ENCODE measurements around the gene TMEM86B. TPM values are rescaled to one million over a fixed set of nuclear protein-coding genes. Genes with fewer than 3 reads are reported as not detected.
"Not testable (repeated sequence)": the region's sequence is repeated elsewhere in the genome, so short reads cannot be mapped to it uniquely, and the experiment has no call there.

The TMEM86B gene
- total RNA-seq, 1 experiment from 2014 or later = 1.8 TPM

DNA sequence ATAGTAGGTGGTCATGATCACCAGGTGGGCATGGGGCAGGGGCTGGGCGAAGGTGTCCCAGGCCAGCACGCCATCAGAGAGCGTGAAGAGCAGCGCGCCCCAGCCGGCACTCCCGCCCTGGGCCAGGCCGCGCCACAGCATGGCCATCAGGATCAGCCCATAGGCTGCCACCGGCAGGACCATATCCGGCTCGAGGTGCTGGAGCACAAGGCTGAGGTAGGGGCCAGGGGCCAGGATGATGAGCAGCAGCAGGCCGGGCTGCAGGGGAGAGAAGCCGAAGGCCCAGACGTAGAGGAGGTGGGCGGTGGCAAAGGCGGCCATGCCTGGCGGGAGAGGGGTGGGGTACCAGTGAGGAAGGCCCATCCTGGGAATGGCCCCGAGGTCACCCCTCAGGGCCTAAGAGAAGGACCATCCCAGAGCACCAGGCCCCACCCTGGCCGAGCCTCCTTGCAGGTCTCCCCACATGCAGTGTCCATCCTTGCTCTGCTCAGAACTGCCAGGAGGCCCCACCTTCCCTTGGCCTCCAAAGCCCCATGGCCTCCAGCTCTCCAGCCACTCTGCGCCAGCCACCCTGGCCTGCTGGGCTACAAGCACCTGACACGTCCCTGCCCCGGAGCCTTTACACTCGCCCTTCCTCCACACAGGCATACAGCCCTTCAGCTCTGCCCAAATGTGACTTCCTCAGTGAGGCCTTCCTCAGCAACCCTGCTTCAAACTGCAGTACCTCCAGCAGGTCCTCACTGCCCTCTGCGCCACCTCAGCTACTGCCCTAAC lies 1.1 kb downstream of the TMEM86B start:
- Histone ChIP-seq H3K4me3 (no peak overlapping the region), H3K9me3 (replicated peaks) (no peaks in the 10 kb centered on the region), H3K4me1 (replicated peaks) (no peaks in the 10 kb centered on the region), H3K36me3 (peaks cover 45% of the 10 kb centered on the region), H3K27me3 (replicated peaks) (no peaks in the 10 kb centered on the region), H3K27ac (no peak overlapping the region)
- DNase-seq (ENCODE audit: low read depth in 1 of 2, low spot score in 2 of 2) = peak in 1 of 2 experiments; percentile 41

DNA sequence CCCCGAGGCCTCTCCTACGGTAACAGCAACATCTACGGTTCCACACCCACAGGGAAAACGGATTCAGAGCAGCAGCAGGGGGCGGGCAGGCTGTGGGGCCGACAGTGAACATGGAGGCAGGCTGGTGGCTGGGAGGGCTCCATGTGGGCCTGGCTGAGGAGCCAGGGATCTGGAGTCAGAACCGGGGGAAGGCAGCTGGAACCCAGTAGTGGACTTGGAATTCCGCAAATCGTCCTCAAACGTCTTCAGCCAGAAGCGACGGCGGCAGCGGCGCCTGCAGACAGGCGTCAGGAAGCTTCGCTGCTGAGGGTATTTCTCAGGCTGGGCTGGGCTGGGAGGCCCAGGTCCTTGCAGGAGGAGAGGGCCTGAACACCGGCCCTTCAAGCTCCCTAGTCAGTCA lies 1.8 kb downstream of the TMEM86B start:
- DNase-seq (ENCODE audit: low read depth in 1 of 2, low spot score in 2 of 2) = no peak
- H3K27ac ChIP-seq = no peak overlapping the region
- H3K27me3 ChIP-seq (replicated peaks) = no peaks in the 10 kb centered on the region

DNA sequence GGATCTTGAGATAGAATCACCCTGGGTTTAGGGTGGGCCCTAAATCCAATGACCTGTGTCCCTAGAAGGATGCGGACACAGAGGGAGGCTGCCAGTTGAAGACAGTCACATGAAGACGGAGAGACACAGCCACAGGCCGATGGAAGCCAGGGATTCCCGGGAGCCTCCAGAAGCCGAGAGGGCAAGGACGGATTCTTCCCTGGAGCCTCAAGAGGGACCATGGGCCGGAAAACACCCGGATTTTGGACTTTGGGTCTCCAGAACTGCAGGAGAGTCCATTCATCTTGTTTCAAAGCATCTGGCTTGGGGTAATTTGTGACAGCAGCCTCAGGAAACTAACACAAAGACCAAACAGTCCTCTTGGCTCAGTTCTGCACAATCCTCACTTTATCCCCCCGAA lies 2.3 kb downstream of the TMEM86B start:
- no peaks in the 10 kb centered on the region for H3K27me3 ChIP-seq (replicated peaks)
- no peak overlapping the region for H3K27ac ChIP-seq
- H3K36me3 ChIP-seq = peaks cover 34% of the 10 kb centered on the region
- DNase-seq (ENCODE audit: low read depth in 1 of 2, low spot score in 2 of 2) = peak in 1 of 2 experiments; percentile 36
- H3K4me1 ChIP-seq (replicated peaks) = no peaks in the 10 kb centered on the region
- H3K9me3 ChIP-seq (replicated peaks) = no peaks in the 10 kb centered on the region
- H3K4me3 ChIP-seq = no peak overlapping the region

More for the DNA sequence above, 1.8 kb downstream of the TMEM86B start:
- Histone ChIP-seq H3K9me3 (replicated peaks) (no peaks in the 10 kb centered on the region), H3K4me3 (no peak overlapping the region), H3K4me1 (replicated peaks) (no peaks in the 10 kb centered on the region), H3K36me3 (peaks cover 39% of the 10 kb centered on the region)

DNA sequence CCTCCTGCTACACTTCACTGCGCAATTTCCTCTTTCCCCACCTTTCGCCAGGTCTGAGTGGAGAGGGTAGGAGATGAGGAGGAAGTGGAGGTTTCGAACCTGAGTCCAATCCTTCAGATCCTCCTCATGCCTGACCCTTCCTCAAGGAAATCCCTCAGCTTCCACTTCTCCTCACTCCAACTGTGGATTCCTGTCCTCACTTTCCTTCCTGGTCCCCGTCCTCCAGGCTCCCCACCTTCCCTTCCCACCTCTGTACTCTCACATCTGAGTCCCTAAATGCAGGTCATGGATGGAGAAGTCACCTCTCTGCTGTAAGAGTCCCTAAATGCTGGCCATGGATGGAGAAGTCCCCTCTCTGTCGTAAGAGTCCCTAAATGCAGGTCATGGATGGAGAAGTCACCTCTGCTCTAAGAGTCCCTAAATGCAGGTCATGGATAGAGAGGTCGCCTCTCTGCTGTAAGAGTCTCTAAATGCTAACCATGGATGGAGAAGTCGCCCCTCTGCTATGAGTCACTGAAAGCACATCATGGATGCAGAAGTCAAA lies 3.1 kb downstream of the TMEM86B start:
- Histone ChIP-seq H3K4me3 (no peak overlapping the region), H3K4me1 (replicated peaks) (no peaks in the 10 kb centered on the region), H3K9me3 (replicated peaks) (no peaks in the 10 kb centered on the region), H3K27me3 (replicated peaks) (no peaks in the 10 kb centered on the region), H3K27ac (no peak overlapping the region), H3K36me3 (peaks cover 28% of the 10 kb centered on the region)
- no peak for DNase-seq (ENCODE audit: low read depth in 1 of 2, low spot score in 2 of 2)

DNA sequence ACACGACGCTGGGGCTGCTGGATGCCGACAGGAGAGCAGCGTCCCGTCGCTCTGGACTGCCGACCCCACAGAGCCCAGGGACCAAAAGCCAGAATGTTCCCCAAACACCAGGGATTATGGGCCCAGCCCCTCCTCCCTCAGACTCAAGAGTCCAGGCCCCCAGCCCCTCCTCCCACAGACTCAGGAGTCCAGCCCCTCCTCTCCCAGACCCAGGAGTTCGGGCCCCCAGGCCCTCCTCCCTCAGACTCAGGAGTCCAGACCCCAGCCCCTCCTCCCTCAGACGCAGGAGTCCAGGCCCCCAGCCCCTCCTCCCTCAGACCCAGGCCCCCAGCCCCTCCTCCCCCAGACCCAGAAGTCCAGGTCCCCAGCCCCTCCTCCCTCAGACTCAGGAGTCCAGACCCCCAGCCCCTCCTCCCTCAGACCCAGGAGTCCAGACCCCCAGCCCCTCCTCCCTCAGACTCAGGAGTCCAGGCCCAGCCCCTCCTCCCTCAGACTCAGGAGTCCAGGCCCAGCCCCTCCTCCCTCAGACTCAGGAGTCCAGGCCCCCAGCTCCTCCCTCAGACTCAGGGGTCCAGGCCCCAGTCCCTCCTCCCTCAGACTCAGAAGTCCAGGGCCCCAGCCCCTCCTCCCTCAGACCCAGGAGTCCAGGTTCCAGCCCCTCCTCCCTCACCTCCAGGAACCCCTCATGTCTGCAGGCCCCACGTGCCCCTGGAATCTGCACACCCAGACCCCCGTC lies 3.7 kb downstream of the TMEM86B start:
- peak in 1 of 2 experiments; percentile 40 for DNase-seq (ENCODE audit: low read depth in 1 of 2, low spot score in 2 of 2)
- not testable (repeated sequence) for H3K4me1 ChIP-seq (replicated peaks); H3K4me3 ChIP-seq; H3K9me3 ChIP-seq (replicated peaks); H3K27ac ChIP-seq; H3K27me3 ChIP-seq (replicated peaks)
- peaks cover 26% of the 10 kb centered on the region for H3K36me3 ChIP-seq

DNA sequence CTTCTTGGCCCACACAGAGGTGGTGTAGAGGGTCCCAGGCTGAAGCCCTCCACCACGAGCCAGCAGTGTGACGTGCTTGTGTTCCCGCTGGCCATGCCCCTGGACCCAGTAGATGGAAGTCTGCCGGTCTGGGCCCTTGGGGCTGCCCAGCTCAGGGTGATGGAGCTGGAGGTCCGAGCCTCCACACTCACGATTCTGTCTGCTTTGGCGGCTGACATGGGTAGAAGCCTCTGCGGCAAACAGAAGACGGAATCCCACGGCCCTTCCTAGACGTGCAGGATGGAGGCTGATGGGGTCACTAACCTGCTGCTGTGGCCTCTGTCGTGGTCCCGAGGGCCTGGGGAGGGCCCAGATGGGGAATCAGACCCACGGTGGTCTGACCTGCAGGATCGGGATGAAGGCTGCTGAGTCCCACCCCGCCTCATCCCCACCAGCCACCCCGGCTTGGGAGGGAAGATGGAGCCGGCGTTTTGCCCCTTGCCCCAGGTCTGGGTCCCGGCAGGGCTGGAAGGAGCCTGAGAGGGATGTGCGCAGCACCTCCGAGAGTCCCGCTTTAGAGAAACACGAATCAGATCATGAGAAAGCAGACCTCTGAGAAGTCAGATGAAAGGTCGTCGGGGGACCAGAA lies 4.4 kb downstream of the TMEM86B start:
- DNase-seq (ENCODE audit: low read depth in 1 of 2, low spot score in 2 of 2) = peak in 1 of 2 experiments; percentile 38
- H3K4me3 ChIP-seq = no peak overlapping the region

DNA sequence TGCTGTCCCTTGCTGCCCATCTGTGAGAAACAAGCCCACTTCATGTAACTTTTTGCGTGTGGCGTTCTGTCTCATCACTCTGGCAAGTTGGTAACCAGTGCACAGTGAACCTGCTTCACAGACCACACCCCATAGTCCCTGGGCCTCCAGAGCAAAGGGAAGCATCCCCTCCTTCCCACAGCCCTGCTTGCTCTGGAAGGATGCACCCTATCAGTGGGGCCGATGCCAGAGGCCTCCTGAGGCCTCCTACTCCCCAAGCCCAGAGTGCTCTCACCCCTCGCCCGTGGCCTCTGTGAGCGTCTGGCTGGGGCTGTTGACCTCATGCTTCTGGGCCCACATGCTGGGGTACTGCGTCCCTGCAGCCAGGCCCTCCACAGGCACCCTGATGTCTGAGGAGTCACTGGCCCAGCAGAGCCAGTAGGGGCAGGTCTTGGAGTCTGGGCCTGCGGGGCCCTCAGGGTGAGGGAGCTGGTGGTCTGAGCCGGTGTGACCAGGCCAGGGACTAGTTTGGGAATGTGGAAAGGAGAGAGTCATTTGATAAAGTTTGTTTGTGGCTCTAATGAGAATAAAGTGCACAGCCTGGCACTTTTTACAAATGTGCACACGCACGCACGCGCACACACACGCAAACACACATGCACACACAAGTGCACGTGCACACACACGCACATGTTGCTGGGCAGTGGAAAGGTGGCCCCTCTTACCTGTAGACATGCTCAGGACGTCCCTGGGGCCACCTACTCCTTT lies 5.1 kb downstream of the TMEM86B start:
- no peaks in the 10 kb centered on the region for H3K9me3 ChIP-seq (replicated peaks)
- H3K27ac ChIP-seq = no peak overlapping the region
- peak in 1 of 2 experiments; percentile 35 for DNase-seq (ENCODE audit: low read depth in 1 of 2, low spot score in 2 of 2)
- no peaks in the 10 kb centered on the region for H3K27me3 ChIP-seq (replicated peaks)
- peaks cover 14% of the 10 kb centered on the region for H3K36me3 ChIP-seq
- H3K4me3 ChIP-seq = no peak overlapping the region
- no peaks in the 10 kb centered on the region for H3K4me1 ChIP-seq (replicated peaks)

More for the DNA sequence above, 4.4 kb downstream of the TMEM86B start:
- H3K4me1 ChIP-seq (replicated peaks) = no peaks in the 10 kb centered on the region
- H3K9me3 ChIP-seq (replicated peaks) = no peaks in the 10 kb centered on the region
- H3K27ac ChIP-seq = no peak overlapping the region
- H3K27me3 ChIP-seq (replicated peaks) = no peaks in the 10 kb centered on the region
- H3K36me3 ChIP-seq = peaks cover 21% of the 10 kb centered on the region

DNA sequence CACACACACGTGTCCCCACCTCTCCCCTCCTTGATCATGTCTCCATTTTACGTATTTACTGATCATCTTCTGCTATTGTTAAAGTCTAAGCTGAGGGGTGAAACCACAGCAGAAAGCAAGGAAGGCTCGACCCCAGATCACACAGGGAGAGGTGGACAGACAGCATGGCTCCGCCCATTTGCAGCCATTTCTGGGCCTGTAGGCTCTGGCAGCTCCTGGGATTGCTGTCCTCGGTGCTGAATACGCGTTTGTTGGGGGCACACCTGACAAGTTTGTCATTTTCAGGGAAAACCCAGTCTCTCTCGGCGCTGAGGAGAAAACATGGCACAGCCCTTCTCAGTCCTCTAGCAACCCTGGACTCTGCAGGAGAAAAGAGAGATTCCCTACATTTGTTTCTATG lies 8.0 kb downstream of the TMEM86B start:
- Histone ChIP-seq H3K36me3 (no peaks in the 10 kb centered on the region), H3K9me3 (replicated peaks) (no peaks in the 10 kb centered on the region), H3K27me3 (replicated peaks) (no peaks in the 10 kb centered on the region), H3K4me1 (replicated peaks) (peaks cover 17% of the 10 kb centered on the region), H3K27ac (no peak overlapping the region), H3K4me3 (no peak overlapping the region)
- no peak for DNase-seq (ENCODE audit: low read depth in 1 of 2, low spot score in 2 of 2)

DNA sequence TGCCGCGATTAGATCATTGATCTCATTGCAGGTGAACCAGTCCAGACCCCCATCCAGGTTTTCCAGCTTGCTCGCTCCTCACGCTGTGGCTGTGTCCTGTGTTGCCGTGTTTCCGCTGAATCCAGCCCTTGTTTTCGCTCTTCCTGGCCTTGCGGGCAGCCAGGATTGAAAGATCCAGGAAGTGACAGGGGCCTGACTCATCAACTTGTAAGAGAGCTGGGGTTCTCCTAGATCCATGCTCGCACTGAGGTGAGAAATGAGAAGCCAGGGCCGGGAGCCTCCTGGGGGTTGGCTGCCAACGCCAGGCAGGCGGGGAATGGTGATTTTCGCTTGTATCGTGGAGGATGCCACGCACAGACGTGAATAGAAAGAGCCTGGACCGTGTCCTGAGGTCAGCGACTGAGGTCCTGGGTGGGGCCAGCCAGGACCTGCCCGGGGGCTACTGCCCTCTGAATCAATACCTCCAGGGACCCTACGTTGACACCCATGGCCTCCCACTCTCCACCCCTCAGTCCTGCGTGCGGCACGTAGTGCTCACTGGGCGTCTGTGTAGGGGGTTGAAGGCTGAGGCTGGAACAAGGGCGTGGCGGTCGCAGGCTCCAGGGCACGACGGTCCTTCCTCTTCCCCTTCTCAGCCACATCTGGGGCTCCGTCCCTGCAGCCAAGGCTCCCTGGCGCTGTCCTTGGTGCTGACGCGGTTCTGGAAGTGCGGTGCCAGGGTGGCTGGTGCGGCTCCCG lies 11.9 kb downstream of the TMEM86B start:
- no peaks in the 10 kb centered on the region for H3K9me3 ChIP-seq (replicated peaks)
- no peaks in the 10 kb centered on the region for H3K27me3 ChIP-seq (replicated peaks)
- H3K4me3 ChIP-seq = peak overlapping the region; percentile 38
- H3K27ac ChIP-seq = peak overlapping the region; percentile 57
- DNase-seq (ENCODE audit: low read depth in 1 of 2, low spot score in 2 of 2) = peak; percentile 92 to 97
- no peaks in the 10 kb centered on the region for H3K36me3 ChIP-seq
- H3K4me1 ChIP-seq (replicated peaks) = peaks cover 17% of the 10 kb centered on the region

DNA sequence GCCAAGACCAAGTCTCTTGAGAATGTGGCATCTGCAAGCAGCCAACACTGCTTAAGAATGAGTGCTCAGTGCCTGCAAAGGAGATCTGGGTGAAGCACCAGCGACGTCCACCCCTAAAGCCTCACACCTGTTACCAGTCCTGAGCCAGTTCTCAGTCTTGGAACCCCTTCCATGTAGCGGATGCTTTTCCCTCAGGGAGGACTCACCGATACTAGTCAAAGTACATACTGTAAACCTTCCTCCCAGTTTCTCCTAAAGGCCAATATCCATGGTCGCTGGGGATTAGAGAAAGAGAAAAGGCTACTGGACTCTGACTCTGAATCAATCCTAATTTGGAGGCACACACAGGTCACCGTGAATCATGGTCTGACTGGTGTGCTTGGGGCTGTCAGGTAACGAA lies 15.0 kb downstream of the TMEM86B start:
- no peak overlapping the region for H3K27ac ChIP-seq
- no peaks in the 10 kb centered on the region for H3K27me3 ChIP-seq (replicated peaks)
- H3K9me3 ChIP-seq (replicated peaks) = no peaks in the 10 kb centered on the region
- no peak overlapping the region for H3K4me3 ChIP-seq
- peaks cover 41% of the 10 kb centered on the region for H3K4me1 ChIP-seq (replicated peaks)
- DNase-seq (ENCODE audit: low read depth in 1 of 2, low spot score in 2 of 2) = no peak
- no peaks in the 10 kb centered on the region for H3K36me3 ChIP-seq

DNA sequence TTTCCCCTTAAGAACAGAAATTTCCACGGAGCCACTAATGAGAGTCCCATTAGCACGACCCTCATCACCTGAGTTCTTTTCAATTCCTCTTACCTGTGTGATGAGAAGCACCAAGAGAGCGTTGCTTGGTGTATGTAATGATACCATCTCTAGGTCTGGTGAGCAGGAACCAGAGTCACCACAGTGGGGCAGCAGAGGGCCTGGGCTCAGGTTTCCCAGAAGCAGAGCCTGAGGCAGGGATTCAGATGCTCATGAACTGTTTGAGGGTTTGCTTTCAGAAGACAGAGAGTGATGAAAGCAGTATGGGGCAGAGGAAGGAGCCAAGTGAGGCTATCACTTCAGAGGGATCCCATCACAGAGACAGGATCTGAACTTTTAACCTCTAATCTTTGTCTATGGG lies 16.1 kb downstream of the TMEM86B start:
- Histone ChIP-seq H3K4me1 (replicated peaks) (peaks cover 38% of the 10 kb centered on the region), H3K9me3 (replicated peaks) (no peaks in the 10 kb centered on the region), H3K36me3 (no peaks in the 10 kb centered on the region), H3K4me3 (no peak overlapping the region), H3K27ac (no peak overlapping the region), H3K27me3 (replicated peaks) (no peaks in the 10 kb centered on the region)
- peak; percentile 54 to 73 for DNase-seq (ENCODE audit: low read depth in 1 of 2, low spot score in 2 of 2)

DNA sequence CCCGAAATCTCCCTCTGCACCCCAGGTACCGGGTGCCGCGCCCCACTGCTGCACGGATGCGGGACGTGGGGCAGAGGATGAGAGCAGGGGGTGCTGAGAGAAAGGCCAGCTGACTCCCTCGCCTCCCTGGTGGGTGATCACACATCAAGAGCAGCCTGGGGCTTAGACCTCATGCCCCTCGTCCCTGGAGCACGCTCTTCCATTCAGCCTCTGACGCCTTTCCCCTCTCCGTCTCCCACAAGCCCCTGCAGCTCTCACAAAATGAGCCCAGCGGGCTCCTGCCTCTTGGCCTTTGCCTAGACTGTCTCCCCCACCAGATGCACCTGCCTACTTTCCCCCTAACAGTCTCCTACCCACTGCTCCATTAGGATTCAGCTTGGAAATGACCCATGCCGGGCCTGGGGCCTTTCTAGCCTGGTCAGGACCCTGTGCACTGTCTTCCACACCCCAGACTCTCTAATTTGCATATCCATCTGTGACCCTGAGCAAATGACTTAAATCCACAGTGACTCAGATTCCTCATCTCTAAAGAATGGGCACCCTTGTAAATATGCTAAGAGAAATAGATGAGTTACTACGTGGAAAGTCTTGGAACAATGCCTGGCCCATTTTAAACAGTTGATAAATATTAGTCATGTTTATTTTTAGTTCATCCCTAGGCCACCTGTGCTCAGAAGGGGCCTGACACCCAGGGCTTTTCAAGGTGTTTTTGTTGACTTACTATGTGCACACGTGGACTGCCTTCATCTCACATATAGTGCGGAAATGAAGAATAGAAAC lies 18.7 kb downstream of the TMEM86B start:
- peak in 1 of 2 experiments; percentile 77 for DNase-seq (ENCODE audit: low read depth in 1 of 2, low spot score in 2 of 2)
- Histone ChIP-seq H3K27ac (peak overlapping the region; percentile 31), H3K9me3 (replicated peaks) (no peaks in the 10 kb centered on the region)

More for the DNA sequence above, 18.7 kb downstream of the TMEM86B start:
- Histone ChIP-seq H3K4me3 (no peak overlapping the region), H3K36me3 (no peaks in the 10 kb centered on the region), H3K4me1 (replicated peaks) (peaks cover 33% of the 10 kb centered on the region), H3K27me3 (replicated peaks) (no peaks in the 10 kb centered on the region)
